HL-60/S4 treated with retinoic acid at 250 ng/mL for 4 days and 3 days (cell line): ENCODE results near the gene NTNG2.
"Not testable (repeated sequence)": the region's sequence is repeated elsewhere in the genome, so short reads cannot be mapped to it uniquely, and the experiment has no call there.

ENCODE experiments used
- in situ Hi-C: fragments of 300-500 bp; cut with MboI; formaldehyde crosslinking; loops from 2 replicates; pipeline ENCODE4 v1.7.0; 2022; ENCODE audit warnings: low sequenced_read_pairs

The NTNG2 gene

GRCh38 chr9:132245465-132245864, 83.6 kb downstream of the NTNG2 start:
- in situ Hi-C loops = no loop called here

GRCh38 chr9:132247942-132248341, 86.1 kb downstream of the NTNG2 start:
- in situ Hi-C loops = no loop called here

GRCh38 chr9:132249123-132249522, 87.3 kb downstream of the NTNG2 start:
- in situ Hi-C loops = no loop called here

GRCh38 chr9:132249690-132250089, 87.8 kb downstream of the NTNG2 start:
- in situ Hi-C loops = loop anchor here (10.0 kb wide), 1 partner anchor 485 kb away; no protein-coding TSS in a partner anchor

- in situ Hi-C loops = loop anchor here (10.0 kb wide), 1 partner anchor 486 kb away; no protein-coding TSS in a partner anchor
Measured at GRCh38 chr9:132250324-132251262, 88.7 kb downstream of the NTNG2 start.

- in situ Hi-C loops = no loop called here
Measured at GRCh38 chr9:132260846-132261245, 99.0 kb downstream of the NTNG2 start.

- in situ Hi-C loops = no loop called here
Measured at GRCh38 chr9:132266017-132266416, 104.2 kb downstream of the NTNG2 start.

- in situ Hi-C loops = no loop called here
Measured at GRCh38 chr9:132267660-132268059, 105.8 kb downstream of the NTNG2 start.

GRCh38 chr9:132268725-132269352, 107.0 kb downstream of the NTNG2 start:
- in situ Hi-C loops = no loop called here

GRCh38 chr9:132269704-132270516, 108.1 kb downstream of the NTNG2 start:
- in situ Hi-C loops = not testable (repeated sequence)

- in situ Hi-C loops = no loop called here
Measured at GRCh38 chr9:132274861-132275260, 113.0 kb downstream of the NTNG2 start.

- in situ Hi-C loops = no loop called here
Measured at GRCh38 chr9:132283165-132283564, 121.3 kb downstream of the NTNG2 start.

- in situ Hi-C loops = no loop called here
Measured at GRCh38 chr9:132283863-132284262, 122.0 kb downstream of the NTNG2 start.

- in situ Hi-C loops = no loop called here
Measured at GRCh38 chr9:132287256-132287760, 125.5 kb downstream of the NTNG2 start.

GRCh38 chr9:132288361-132288760, 126.5 kb downstream of the NTNG2 start:
- in situ Hi-C loops = no loop called here

GRCh38 chr9:132288966-132289365, 127.1 kb downstream of the NTNG2 start:
- in situ Hi-C loops = no loop called here

- in situ Hi-C loops = no loop called here
Measured at GRCh38 chr9:132293145-132293721, 131.4 kb downstream of the NTNG2 start.
